CD4-positive, alpha-beta T cell treated with Interleukin-6 at 100 ng/mL for 8 hours (primary cell): ENCODE data around the gene ZGPAT.

Experiments
- DNase-seq: peaks from one replicate; pipeline ENCODE4 v3.0.0-alpha.2; 2020; ENCODE audit warnings: mixed read lengths, low spot score

Gene ZGPAT

GRCh38 chr20:63744574-63745423, 37.0 kb downstream of the ZGPAT start:
- DNase-seq: no peak

GRCh38 chr20:63745424-63745805, 37.6 kb downstream of the ZGPAT start:
- no peak for DNase-seq

- no peak for DNase-seq
Observed at GRCh38 chr20:63745961-63746731, 38.3 kb downstream of the ZGPAT start.

GRCh38 chr20:63746751-63747315, 39.0 kb downstream of the ZGPAT start:
- DNase-seq: no peak

GRCh38 chr20:63747622-63748069, 39.8 kb downstream of the ZGPAT start:
- DNase-seq: no peak

GRCh38 chr20:63748070-63748933, 40.5 kb downstream of the ZGPAT start:
- no peak for DNase-seq

GRCh38 chr20:63748934-63749270, 41.1 kb downstream of the ZGPAT start:
- no peak for DNase-seq

GRCh38 chr20:63749597-63750508, 42.0 kb downstream of the ZGPAT start:
- no peak for DNase-seq

GRCh38 chr20:63750807-63751470, 43.1 kb downstream of the ZGPAT start:
- peak; percentile 85 for DNase-seq

GRCh38 chr20:63751471-63752271, 43.8 kb downstream of the ZGPAT start:
- DNase-seq: no peak

- DNase-seq: no peak
Observed at GRCh38 chr20:63752411-63753101, 44.7 kb downstream of the ZGPAT start.

- DNase-seq: no peak
Observed at GRCh38 chr20:63753381-63753780, 45.5 kb downstream of the ZGPAT start.

GRCh38 chr20:63754008-63754407, 46.2 kb downstream of the ZGPAT start:
- no peak for DNase-seq

GRCh38 chr20:63755933-63756647, 48.3 kb downstream of the ZGPAT start:
- no peak for DNase-seq

GRCh38 chr20:63756648-63756991, 48.8 kb downstream of the ZGPAT start:
- DNase-seq: no peak

GRCh38 chr20:63758152-63758551, 50.3 kb downstream of the ZGPAT start:
- no peak for DNase-seq

- DNase-seq: no peak
Observed at GRCh38 chr20:63759377-63759901, 51.6 kb downstream of the ZGPAT start.
